HFFc6 (cell line): ENCODE measurements around the gene HMGB4. TPM values are rescaled to one million over a fixed set of nuclear protein-coding genes. Genes with fewer than 3 reads are reported as not detected.

Source experiments
- DNase-seq: peaks from one replicate; pipeline ENCODE4 v3.0.0-alpha.2; 2018
- H3K27ac Mint-ChIP-seq: 2 replicates; pipeline ENCODE4 v1.8.0; 2020; ENCODE audit warnings: mild to moderate bottlenecking, mixed read lengths
- H3K27me3 Mint-ChIP-seq: 2 replicates; pipeline ENCODE4 v1.8.0; 2021; ENCODE audit warnings: mild to moderate bottlenecking, moderate library complexity, mixed read lengths; ENCODE audit not compliant: insufficient read depth
- H3K36me3 Mint-ChIP-seq: 2 replicates; pipeline ENCODE4 v1.8.0; 2021; ENCODE audit warnings: low read depth, mixed read lengths
- H3K4me1 Mint-ChIP-seq: 2 replicates; pipeline ENCODE4 v1.8.0; 2020; ENCODE audit warnings: low read depth, mixed read lengths
- H3K4me3 Mint-ChIP-seq: 2 replicates; pipeline ENCODE4 v1.8.0; 2020; ENCODE audit warnings: mild to moderate bottlenecking, moderate library complexity, mixed read lengths
- H3K9me3 Mint-ChIP-seq: 2 replicates; pipeline ENCODE4 v1.8.0; 2020; ENCODE audit warnings: mild to moderate bottlenecking, mixed read lengths
- total RNA-seq, 6 experiments: library from RNA; stranded (reverse); fragmentation: NEBNext Ultra II Directional; extraction: Animal tissue kit (Norgen Biotek cat#: 25700); gene quantifications; 2 replicates in 1 of 6; 3 replicates in 5 of 6; pipeline ENCODE4 v1.2.3, GENCODE V29; 2021
- TF ChIP-seq, protein P1 (sequence below): fragments of 200-600 bp; sonication (generic); IDR thresholded peaks from 2 replicates; pipeline ENCODE4 v1.5.0; 2021; ENCODE audit warnings: antibody characterized with exemption, mild to moderate bottlenecking

HMGB4 gene
- total RNA-seq, 6 experiments from 2014 or later = not detected

DNA sequence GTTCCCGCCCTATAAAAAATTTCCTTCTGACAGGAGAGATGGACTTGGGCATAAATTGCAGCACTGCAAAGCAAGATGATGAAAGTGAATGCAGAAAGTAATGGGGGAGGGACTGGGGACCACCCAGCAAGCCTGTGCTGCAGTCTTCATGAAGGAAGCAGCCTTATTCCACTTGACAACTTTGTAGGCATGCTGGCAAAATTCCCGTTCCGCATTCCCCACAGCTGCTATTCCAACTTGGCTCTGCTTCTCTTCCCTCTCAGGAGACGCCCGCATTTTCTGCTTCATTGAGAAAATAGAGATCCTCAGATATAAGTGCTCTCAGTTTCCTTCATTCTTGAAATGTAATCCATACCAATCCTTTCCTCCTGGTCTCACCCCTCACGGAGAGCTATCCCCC lies 2.4 kb downstream of the HMGB4 start:
- no peak for DNase-seq
- Mint-ChIP-seq H3K27ac (no peak overlapping the region), H3K4me1 (no peaks in the 10 kb centered on the region; the same call in 1 of the 2 replicates), H3K9me3 (peaks cover 35% of the 10 kb centered on the region), H3K27me3 (no peaks in the 10 kb centered on the region; the same call in none of the 2 replicates), H3K36me3 (peaks cover 6% of the 10 kb centered on the region; the same call in 1 of the 2 replicates), H3K4me3 (no peak overlapping the region)
- TF ChIP-seq, protein P1, sequence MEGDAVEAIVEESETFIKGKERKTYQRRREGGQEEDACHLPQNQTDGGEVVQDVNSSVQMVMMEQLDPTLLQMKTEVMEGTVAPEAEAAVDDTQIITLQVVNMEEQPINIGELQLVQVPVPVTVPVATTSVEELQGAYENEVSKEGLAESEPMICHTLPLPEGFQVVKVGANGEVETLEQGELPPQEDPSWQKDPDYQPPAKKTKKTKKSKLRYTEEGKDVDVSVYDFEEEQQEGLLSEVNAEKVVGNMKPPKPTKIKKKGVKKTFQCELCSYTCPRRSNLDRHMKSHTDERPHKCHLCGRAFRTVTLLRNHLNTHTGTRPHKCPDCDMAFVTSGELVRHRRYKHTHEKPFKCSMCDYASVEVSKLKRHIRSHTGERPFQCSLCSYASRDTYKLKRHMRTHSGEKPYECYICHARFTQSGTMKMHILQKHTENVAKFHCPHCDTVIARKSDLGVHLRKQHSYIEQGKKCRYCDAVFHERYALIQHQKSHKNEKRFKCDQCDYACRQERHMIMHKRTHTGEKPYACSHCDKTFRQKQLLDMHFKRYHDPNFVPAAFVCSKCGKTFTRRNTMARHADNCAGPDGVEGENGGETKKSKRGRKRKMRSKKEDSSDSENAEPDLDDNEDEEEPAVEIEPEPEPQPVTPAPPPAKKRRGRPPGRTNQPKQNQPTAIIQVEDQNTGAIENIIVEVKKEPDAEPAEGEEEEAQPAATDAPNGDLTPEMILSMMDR = no peak

GRCh38 chr1:33867684-33868083 lies 3.8 kb downstream of the HMGB4 start:
- no peak for DNase-seq
- Mint-ChIP-seq H3K4me3 (no peak overlapping the region), H3K4me1 (no peaks in the 10 kb centered on the region), H3K27me3 (peaks cover 1% of the 10 kb centered on the region), H3K9me3 (peaks cover 31% of the 10 kb centered on the region), H3K27ac (no peak overlapping the region), H3K36me3 (peaks cover 6% of the 10 kb centered on the region; the same call in 1 of the 2 replicates)
- TF ChIP-seq, protein P1 = no peak

DNA sequence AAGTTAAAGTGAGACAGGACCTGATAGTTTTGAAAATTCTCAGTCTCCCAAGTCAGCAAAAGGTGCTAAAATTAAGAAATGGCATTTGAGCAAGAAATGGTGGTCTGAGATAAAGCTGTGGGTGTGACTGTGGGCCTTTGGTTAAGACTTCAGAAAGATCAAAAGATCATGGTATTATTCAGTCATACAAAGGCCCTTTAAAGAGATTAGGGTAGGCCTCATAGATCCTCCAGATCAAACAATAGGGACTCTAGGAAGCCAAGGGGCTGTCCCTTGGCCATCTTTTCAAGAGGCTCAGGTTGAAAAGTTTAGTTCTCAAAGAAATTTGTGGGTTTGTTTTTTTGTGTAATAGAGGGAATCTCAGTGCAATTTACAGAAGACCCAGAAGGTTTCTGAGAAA lies 8.4 kb downstream of the HMGB4 start:
- DNase-seq = no peak
- peaks cover 1% of the 10 kb centered on the region for H3K27me3 Mint-ChIP-seq
- H3K36me3 Mint-ChIP-seq = no peaks in the 10 kb centered on the region; the same call in none of the 2 replicates
- TF ChIP-seq, protein P1 = no peak
- no peak overlapping the region for H3K27ac Mint-ChIP-seq
- H3K4me3 Mint-ChIP-seq = no peak overlapping the region
- H3K9me3 Mint-ChIP-seq = peaks cover 27% of the 10 kb centered on the region
- peaks cover 8% of the 10 kb centered on the region; the same call in 1 of the 2 replicates for H3K4me1 Mint-ChIP-seq

DNA sequence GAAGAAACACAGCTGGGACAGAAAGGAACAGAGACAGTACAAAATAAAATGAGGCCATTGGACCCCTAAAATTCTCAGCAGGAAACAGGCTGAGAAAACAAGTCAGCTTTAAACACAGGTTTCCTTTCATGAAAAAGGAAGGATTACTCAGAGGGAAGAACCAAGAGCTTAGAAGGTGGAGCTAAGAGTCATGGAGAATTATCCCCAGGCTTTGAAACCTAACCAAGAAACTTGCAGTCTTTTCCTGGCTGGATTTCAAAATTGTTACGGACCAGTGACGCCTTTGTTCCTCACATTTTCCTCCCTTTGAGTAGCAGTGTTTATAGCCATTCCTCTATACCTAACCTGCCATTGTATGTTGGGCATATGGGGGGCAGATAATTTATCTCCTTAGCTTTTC lies 8.8 kb downstream of the HMGB4 start:
- Mint-ChIP-seq H3K27me3 (peaks cover 1% of the 10 kb centered on the region), H3K27ac (no peak overlapping the region), H3K9me3 (peaks cover 23% of the 10 kb centered on the region), H3K4me3 (no peak overlapping the region), H3K36me3 (no peaks in the 10 kb centered on the region; the same call in none of the 2 replicates), H3K4me1 (peaks cover 11% of the 10 kb centered on the region; the same call in 1 of the 2 replicates)
- no peak for DNase-seq
- TF ChIP-seq, protein P1 = no peak

DNA sequence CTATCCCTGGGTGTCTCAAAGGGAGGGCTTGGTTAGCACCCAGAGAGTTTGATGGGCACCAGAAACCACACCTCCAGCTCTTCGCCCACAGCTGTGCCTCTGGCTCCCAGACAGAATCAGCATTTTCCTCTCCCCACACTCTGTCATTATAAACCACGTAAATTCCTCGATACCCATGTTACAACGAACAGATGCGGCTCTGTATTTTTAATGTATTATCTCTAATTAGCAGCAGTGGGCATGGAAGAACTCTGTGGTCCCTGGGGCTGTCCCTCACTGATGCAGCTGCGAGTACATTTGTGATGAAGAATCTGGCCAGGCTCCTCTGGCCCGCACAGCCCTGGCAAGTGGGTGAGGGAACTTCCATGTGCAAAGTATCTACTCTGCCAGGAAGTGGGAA lies 10.8 kb downstream of the HMGB4 start:
- H3K36me3 Mint-ChIP-seq = no peaks in the 10 kb centered on the region; the same call in 1 of the 2 replicates
- peaks cover 3% of the 10 kb centered on the region for H3K27me3 Mint-ChIP-seq
- no peak overlapping the region for H3K4me3 Mint-ChIP-seq
- no peak overlapping the region for H3K27ac Mint-ChIP-seq
- peaks cover 11% of the 10 kb centered on the region; the same call in 1 of the 2 replicates for H3K4me1 Mint-ChIP-seq
- no peak for DNase-seq
- TF ChIP-seq, protein P1 = no peak
- H3K9me3 Mint-ChIP-seq = peaks cover 9% of the 10 kb centered on the region

GRCh38 chr1:33875862-33876261 lies 12.0 kb downstream of the HMGB4 start:
- TF ChIP-seq, protein P1 = no peak
- no peak overlapping the region for H3K4me3 Mint-ChIP-seq
- peaks cover 11% of the 10 kb centered on the region; the same call in 1 of the 2 replicates for H3K4me1 Mint-ChIP-seq

More at GRCh38 chr1:33875862-33876261, 12.0 kb downstream of the HMGB4 start:
- DNase-seq = no peak
- H3K27me3 Mint-ChIP-seq = peaks cover 3% of the 10 kb centered on the region
- H3K36me3 Mint-ChIP-seq = no peaks in the 10 kb centered on the region; the same call in 1 of the 2 replicates
- no peak overlapping the region for H3K27ac Mint-ChIP-seq
- H3K9me3 Mint-ChIP-seq = peaks cover 9% of the 10 kb centered on the region
